Stimulated activated CD8-positive, alpha-beta memory T cell treated with anti-CD3 and anti-CD28 coated beads, Interleukin-12 subunit alpha, Interleukin-12 subunit beta, amount 100 ng/mL, for 1 hour (primary cell): ENCODE results near the gene LRRC8B.
"Not testable (repeated sequence)": the region's sequence is repeated elsewhere in the genome, so short reads cannot be mapped to it uniquely, and the experiment has no call there.

ENCODE experiments used
- DNase-seq: peaks from one replicate; pipeline ENCODE4 v3.0.0-alpha.2; 2020; ENCODE audit warnings: low read depth

The LRRC8B gene

GRCh38 chr1:89584211-89584610 lies 59.6 kb downstream of the LRRC8B start:
- DNase-seq, result no peak

GRCh38 chr1:89584781-89585180 lies 60.2 kb downstream of the LRRC8B start:
- DNase-seq, result no peak

DNA sequence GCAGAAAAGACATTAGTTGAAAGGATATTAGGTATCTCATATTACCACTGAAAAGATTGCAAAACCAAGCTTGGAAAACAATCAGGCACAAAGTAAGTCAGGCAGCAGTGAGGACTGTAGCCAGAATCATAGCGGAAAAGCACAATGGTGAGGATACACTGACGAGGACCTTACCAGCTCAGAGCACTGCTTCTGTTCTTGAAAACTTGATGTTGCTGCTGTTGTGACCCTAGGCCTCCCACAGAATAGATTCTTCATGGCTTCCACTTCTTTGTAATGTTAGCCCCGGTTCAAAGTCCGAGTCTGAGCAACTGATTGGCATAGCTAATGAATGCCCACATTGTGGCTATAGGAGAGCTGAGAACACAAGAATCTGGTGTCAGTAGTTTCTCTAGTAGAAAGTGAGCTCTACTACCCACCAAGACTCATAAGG lies 63.1 kb downstream of the LRRC8B start:
- DNase-seq, result no peak

GRCh38 chr1:89588480-89588879 lies 63.9 kb downstream of the LRRC8B start:
- DNase-seq, result no peak

- no peak for DNase-seq
Observed at GRCh38 chr1:89589515-89589914, 64.9 kb downstream of the LRRC8B start.

- DNase-seq, result no peak
Observed at GRCh38 chr1:89590341-89591080, 65.9 kb downstream of the LRRC8B start.

DNA sequence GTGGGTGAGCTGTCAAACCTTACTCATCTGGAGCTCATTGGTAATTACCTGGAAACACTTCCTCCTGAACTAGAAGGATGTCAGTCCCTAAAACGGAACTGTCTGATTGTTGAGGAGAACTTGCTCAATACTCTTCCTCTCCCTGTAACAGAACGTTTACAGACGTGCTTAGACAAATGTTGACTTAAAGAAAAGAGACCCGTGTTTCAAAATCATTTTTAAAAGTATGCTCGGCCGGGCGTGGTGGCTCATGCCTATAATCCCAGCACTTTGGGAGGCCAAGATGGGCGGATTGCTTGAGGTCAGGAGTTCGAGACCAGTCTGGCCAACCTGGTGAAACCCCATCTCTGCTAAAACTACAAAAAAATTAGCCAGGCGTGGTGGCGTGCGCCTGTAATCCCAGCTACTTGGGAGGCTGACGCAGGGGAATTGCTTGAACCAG lies 68.3 kb downstream of the LRRC8B start:
- not testable (repeated sequence) for DNase-seq

GRCh38 chr1:89594096-89594740 lies 69.6 kb downstream of the LRRC8B start:
- DNase-seq, result no peak

DNA sequence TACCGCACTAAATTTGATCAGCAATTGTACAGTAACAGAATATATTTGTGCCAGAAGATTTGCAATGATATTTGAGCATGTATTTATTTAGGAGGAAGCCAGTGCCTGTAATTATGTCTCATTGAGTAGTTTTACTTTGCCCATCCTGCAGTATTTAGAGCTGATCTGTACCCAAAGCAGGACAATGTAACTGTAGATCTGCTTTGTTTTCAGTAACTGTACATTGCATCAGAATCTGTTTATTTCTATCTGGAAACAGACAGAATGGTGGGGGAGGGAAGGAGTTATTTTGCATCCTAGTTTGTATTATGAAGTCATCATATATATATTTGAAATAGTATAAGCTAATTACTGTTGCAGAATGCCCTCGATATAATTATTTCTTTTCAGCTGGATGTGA lies 72.1 kb downstream of the LRRC8B start:
- no peak for DNase-seq

DNA sequence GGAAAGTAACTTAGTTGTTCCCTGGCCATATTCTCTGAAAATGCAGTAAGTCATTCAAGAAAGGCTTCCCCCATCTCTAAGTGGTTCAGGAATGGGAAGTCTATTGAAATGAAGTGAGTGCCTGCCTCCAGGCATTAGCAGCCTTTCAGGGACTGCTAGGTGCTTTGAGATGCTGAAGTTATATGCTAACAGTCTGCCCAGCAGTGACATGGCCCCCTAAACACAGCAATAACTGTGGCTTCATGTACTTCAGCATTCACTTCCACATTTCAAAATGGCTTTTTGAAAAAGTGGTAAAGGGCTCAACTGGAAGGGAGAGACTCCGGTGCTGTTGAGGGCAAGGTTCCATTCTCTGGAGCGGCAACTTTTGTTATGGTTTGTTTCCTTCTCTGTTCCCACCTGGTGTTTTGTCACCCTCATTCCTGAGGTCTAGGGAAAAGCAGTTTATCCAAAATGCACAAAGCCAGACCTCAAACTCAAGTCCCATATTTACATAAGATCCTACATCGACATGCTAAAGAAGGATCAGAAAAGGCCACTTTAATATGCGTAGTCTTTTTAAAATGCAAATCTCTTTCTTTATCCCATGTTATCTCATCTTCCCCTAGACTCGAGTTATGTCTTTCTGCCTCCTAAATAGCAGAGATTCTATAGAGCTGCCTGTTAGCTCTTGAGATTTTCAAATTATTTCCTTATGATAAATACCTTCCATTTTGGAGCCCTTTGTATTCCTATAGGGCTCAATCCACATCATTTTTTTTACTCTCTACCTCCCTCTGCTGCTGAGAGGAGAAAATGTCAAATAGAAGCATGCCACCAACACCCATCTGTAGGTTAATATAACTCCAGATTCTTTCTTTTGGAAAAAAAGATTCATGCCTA lies 74.1 kb downstream of the LRRC8B start:
- no peak for DNase-seq

DNA sequence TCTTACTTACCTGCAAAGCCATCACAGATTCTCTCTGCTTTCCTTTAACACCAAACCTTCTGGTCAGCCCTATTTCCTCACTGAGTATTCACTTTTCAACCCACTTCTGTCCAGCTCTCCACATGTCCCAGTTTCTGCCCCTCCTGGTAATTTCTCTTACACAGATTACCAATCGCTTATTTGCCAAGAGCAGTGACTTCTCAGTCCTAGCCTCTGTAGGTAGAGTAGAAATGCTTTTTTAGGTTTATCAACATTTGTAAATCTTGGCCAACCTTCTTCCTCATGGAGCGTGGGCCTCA lies 74.7 kb downstream of the LRRC8B start:
- DNase-seq, result no peak

GRCh38 chr1:89600451-89601224 lies 76.0 kb downstream of the LRRC8B start:
- DNase-seq, result no peak

GRCh38 chr1:89602871-89603404 lies 78.3 kb downstream of the LRRC8B start:
- DNase-seq, result no peak

DNA sequence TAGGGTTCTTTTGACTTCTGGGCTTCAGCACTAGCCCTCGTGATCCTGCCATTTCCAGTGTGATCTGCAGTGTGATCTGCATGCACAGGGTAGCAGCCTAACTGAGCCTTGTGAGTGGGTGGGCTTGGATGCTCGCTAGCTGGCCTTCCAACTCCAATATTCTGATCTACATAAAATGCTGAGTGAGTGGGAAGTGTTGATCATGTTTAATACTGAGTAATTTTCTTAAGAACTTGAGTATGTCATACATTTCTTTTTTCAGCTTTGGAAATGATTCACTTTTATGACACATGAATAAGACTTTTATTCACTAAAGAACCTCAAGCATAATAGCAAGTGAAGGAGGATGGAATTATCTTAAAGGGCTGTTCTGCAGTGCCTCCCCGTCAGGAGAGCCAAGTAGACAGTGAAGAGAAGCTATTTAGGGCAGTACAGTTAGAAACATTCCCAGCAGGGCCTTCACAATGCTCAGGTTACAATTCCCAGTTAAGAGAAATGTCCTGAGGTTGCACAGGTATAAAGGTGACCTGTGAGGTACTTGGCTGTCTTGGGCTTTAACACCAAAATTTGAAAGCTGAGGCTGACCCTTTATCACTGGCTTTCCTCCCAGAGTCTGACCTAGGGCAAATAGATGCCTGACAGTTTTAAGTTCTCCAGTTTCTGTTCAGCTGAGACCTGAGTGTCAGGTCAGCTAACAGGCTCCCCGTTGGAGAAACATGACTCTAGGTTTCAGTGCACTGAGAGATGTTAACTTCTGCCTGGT lies 79.2 kb downstream of the LRRC8B start:
- no peak for DNase-seq

GRCh38 chr1:89604414-89604735 lies 79.7 kb downstream of the LRRC8B start:
- no peak for DNase-seq

DNA sequence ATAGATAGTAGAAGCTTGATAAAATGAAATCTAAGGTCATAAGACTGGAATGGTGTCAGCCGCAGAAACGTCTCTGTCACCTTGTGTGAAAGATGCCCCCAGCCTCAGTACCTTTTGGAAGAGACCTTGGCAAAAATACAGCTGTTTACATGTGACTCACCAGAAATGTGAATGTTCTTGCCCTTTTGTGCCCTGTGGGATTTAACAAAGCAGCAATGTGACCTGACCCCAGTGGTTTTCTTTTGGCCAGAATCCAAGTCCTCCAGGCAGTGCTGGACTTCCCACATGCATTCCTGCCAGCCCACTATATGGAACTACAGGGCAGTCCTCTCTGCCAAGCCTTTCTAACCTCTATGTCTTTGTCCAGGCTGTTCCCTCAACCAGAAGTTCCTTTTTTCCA lies 81.1 kb downstream of the LRRC8B start:
- DNase-seq, result no peak

GRCh38 chr1:89606227-89606980 lies 81.8 kb downstream of the LRRC8B start:
- no peak for DNase-seq

DNA sequence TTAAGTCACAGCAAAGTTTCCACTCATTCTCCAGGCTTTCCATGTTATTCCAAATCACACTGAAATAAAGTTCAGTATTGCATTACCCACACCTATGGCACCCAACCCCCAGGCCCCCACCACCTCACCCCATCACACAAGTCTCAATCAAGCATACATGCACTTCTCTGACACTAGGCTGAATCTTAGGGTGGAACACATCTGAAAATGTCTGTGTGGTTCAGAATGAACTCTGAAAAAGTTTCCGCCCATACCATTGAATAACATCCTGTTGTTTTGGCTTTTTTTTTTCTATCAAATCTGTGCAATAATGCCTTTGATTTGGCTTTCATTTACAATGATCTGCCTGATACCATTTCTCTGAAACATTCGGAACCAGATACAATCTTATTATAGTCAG lies 82.5 kb downstream of the LRRC8B start:
- DNase-seq, result no peak

- DNase-seq, result no peak
Observed at GRCh38 chr1:89607586-89608318, 83.1 kb downstream of the LRRC8B start.
